MM.1S (cell line): ENCODE measurements around the gene PCDHGA10.

Experiments used
- DNase-seq: peaks from one replicate; pipeline ENCODE4 v3.0.0-alpha.2; 2015
- H2AFZ ChIP-seq: fragments of 300-600 bp; sonication (generic); 2 replicates; pipeline ENCODE4 v1.6.0; 2016; ENCODE audit warnings: antibody characterized with exemption, low read length
- H3F3A ChIP-seq: fragments of 300-600 bp; sonication (generic); 2 replicates; pipeline ENCODE4 v1.6.1; 2016; ENCODE audit warnings: mild to moderate bottlenecking, antibody characterized with exemption, low read length, moderate library complexity, mixed read lengths; ENCODE audit not compliant: insufficient read depth
- H3K27ac ChIP-seq: fragments of 300-600 bp; sonication (generic); 2 replicates; pipeline ENCODE4 v1.5.1; 2016; ENCODE audit warnings: mild to moderate bottlenecking, low read length
- H3K27me3 ChIP-seq: fragments of 300-600 bp; sonication (generic); replicated peaks from 2 replicates; pipeline ENCODE4 v1.6.0; 2016; ENCODE audit warnings: low read length; ENCODE audit not compliant: insufficient read depth
- H3K36me3 ChIP-seq: fragments of 300-600 bp; sonication (generic); replicated peaks from 2 replicates; pipeline ENCODE4 v1.6.1; 2016; ENCODE audit warnings: mild to moderate bottlenecking, low read length, mixed read lengths; ENCODE audit not compliant: insufficient read depth
- H3K4me1 ChIP-seq: fragments of 300-600 bp; sonication (generic); 2 replicates; pipeline ENCODE4 v1.6.1; 2016; ENCODE audit warnings: low read length, mixed read lengths
- H3K4me2 ChIP-seq: fragments of 300-600 bp; sonication (generic); 2 replicates; pipeline ENCODE4 v1.6.0; 2016; ENCODE audit warnings: low read depth, low read length
- H3K4me3 ChIP-seq: fragments of 300-600 bp; sonication (generic); 2 replicates; pipeline ENCODE4 v1.5.1; 2016; ENCODE audit warnings: low read length, mixed read lengths
- H3K79me2 ChIP-seq: fragments of 300-600 bp; sonication (generic); 2 replicates; pipeline ENCODE4 v1.6.1; 2016; ENCODE audit warnings: mixed run types, low read length, mixed read lengths
- H3K9ac ChIP-seq: fragments of 300-600 bp; sonication (generic); 2 replicates; pipeline ENCODE4 v1.6.1; 2016; ENCODE audit warnings: low read length, mixed read lengths
- H3K9me2 ChIP-seq: fragments of 300-600 bp; sonication (generic); replicated peaks from 2 replicates; pipeline ENCODE4 v1.6.1; 2016; ENCODE audit warnings: mild to moderate bottlenecking, low read length, mixed read lengths; ENCODE audit not compliant: insufficient read depth
- H3K9me3 ChIP-seq: fragments of 300-600 bp; sonication (generic); replicated peaks from 2 replicates; pipeline ENCODE4 v1.6.1; 2016; ENCODE audit warnings: mild to moderate bottlenecking, low read length, mixed read lengths; ENCODE audit not compliant: insufficient read depth
- H4K20me1 ChIP-seq: fragments of 300-600 bp; sonication (generic); 2 replicates; pipeline ENCODE4 v1.6.1; 2016; ENCODE audit warnings: mild to moderate bottlenecking, low read length, moderate library complexity, mixed read lengths; ENCODE audit not compliant: insufficient read depth
- CTCF ChIP-seq: fragments of 300-600 bp; sonication (generic); IDR thresholded peaks from 2 replicates; pipeline ENCODE4 v1.5.1; 2016; ENCODE audit warnings: antibody characterized with exemption, low read length, mixed read lengths
- EZH2 ChIP-seq: fragments of 300-600 bp; sonication (generic); optimal IDR thresholded peaks from 2 replicates; pipeline ENCODE3; 2017; ENCODE audit warnings: low read depth, mild to moderate bottlenecking, antibody characterized with exemption, low read length, mixed read lengths
- EZH2phosphoT487 ChIP-seq: fragments of 300-600 bp; sonication (generic); IDR thresholded peaks from 2 replicates; pipeline ENCODE4 v1.6.1; 2018; ENCODE audit warnings: antibody characterized with exemption, low read length

Gene PCDHGA10

GRCh38 chr5:141434006-141434405, 21.2 kb downstream of the PCDHGA10 start:
- TF ChIP-seq EZH2phosphoT487 (no peak), CTCF (no peak), EZH2 (no peak)
- no peaks in the 10 kb centered on the region for H3K9me2 ChIP-seq

DNA sequence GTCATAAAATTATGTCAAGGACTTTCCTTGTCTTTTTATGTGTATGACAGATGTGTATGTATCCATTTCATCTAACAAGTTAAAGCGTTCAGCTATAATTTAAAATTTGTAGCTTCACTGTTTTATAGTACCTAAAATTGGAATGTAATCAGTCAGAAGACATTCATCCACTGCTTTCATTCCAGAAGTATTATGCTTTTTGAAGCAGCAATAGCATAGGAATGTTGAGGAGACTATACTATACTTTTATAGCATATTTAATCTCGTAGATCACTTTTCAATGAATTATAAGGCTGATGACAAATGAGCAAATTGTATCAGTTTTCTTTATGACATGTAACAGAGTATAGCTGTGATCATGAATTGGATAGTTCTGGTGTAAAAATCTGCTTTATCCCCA, 24.4 kb downstream of the PCDHGA10 start:
- no peak for DNase-seq
- Histone ChIP-seq H3K36me3 (no peaks in the 10 kb centered on the region), H4K20me1 (no peaks in the 10 kb centered on the region), H3K4me2 (no peak overlapping the region), H3K4me1 (no peaks in the 10 kb centered on the region), H2AFZ (no peak overlapping the region), H3K9me2 (no peaks in the 10 kb centered on the region), H3K27ac (no peak overlapping the region), H3K4me3 (no peak overlapping the region), H3K27me3 (no peaks in the 10 kb centered on the region; the same call in 1 of the 2 replicates), H3K9ac (no peak overlapping the region), H3K79me2 (no peaks in the 10 kb centered on the region), H3K9me3 (no peaks in the 10 kb centered on the region), H3F3A (no peaks in the 10 kb centered on the region)
- TF ChIP-seq CTCF (no peak), EZH2phosphoT487 (no peak), EZH2 (no peak)

More at GRCh38 chr5:141434006-141434405, 21.2 kb downstream of the PCDHGA10 start:
- no peak overlapping the region for H3K4me3 ChIP-seq
- H3K36me3 ChIP-seq: no peaks in the 10 kb centered on the region
- H3K9me3 ChIP-seq: no peaks in the 10 kb centered on the region
- H3K4me2 ChIP-seq: no peak overlapping the region
- no peak for DNase-seq
- H3K4me1 ChIP-seq: no peaks in the 10 kb centered on the region
- no peaks in the 10 kb centered on the region for H3K79me2 ChIP-seq
- no peak overlapping the region for H3K9ac ChIP-seq
- H4K20me1 ChIP-seq: no peaks in the 10 kb centered on the region
- H2AFZ ChIP-seq: no peak overlapping the region
- no peaks in the 10 kb centered on the region; the same call in 1 of the 2 replicates for H3K27me3 ChIP-seq
- no peak overlapping the region for H3K27ac ChIP-seq
- H3F3A ChIP-seq: no peaks in the 10 kb centered on the region

DNA sequence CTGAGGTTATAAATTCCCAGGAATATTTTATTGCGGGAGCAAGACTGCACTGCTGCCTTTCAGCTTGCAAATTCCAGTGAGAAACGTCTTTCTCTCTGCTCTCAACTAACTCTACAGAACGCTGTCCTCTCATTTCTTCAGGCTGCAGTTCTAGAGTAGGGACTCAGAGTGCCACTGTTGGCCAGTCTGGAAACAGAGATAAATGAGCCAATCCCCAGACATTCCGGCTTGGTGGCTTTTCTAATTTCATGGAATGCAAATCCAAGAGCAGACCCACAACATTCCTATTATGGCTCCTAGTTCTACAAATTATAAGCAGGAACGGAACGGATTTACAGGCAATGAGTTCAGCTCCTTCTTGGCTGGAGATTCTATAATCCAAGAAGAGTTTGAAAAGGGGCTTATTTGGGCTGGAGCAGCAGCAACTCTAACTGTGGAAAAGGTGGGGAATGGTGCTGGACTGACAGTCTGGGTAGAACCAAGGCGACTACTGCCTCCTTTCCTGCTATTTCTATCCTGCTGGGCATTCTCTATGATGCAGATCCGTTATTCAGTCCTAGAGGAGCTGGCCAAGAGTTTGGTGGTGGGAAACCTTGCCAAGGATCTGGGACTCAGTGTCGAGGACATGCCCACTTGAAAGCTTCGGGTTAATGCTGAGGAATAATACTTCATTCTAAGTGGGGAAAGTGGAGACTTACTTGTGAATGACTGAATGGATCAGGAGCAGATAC, 26.8 kb downstream of the PCDHGA10 start:
- no peaks in the 10 kb centered on the region for H3K9me3 ChIP-seq
- no peak overlapping the region for H3K4me3 ChIP-seq
- no peak overlapping the region for H3K9ac ChIP-seq
- H3K27me3 ChIP-seq: no peaks in the 10 kb centered on the region; the same call in 1 of the 2 replicates
- H3K27ac ChIP-seq: no peak overlapping the region
- DNase-seq: no peak
- no peak overlapping the region for H3K4me2 ChIP-seq
- TF ChIP-seq CTCF: no peak
- TF ChIP-seq EZH2: no peak
- TF ChIP-seq EZH2phosphoT487: no peak
- no peaks in the 10 kb centered on the region for H3K4me1 ChIP-seq
- H3K36me3 ChIP-seq: no peaks in the 10 kb centered on the region
- H4K20me1 ChIP-seq: no peaks in the 10 kb centered on the region
- H3K79me2 ChIP-seq: no peaks in the 10 kb centered on the region
- no peaks in the 10 kb centered on the region for H3K9me2 ChIP-seq
- no peaks in the 10 kb centered on the region for H3F3A ChIP-seq
- H2AFZ ChIP-seq: no peak overlapping the region
